Nucleus accumbens (tissue), 56 donors: Measurements from ENCODE around the gene ADAMTS6.
"Not testable (repeated sequence)": the region's sequence is repeated elsewhere in the genome, so short reads cannot be mapped to it uniquely, and the experiment has no call there.

Source experiments
- DNase-seq, 56 donors: peaks; one replicate each; lab custom pipeline; 2025; lab: John Stamatoyannopoulos, UW

ADAMTS6 gene

GRCh38 chr5:65481635-65482295, at the start of gene ADAMTS6:
Gene ADAMTS6, minus strand, starts transcription at chr5:65481920. Its CDS starts 8,247 bp downstream, at chr5:65473673.
- DNase-seq, result peak in 55 of 56 donors; percentile 14 to 86 (median 69)

GRCh38 chr5:65530904-65531303, 49.2 kb upstream of the ADAMTS6 start:
- no peak for DNase-seq

GRCh38 chr5:65525726-65526125, 44.0 kb upstream of the ADAMTS6 start:
- DNase-seq, result no peak

- no peak for DNase-seq
Measured at GRCh38 chr5:65512170-65512937, 30.6 kb upstream of the ADAMTS6 start.

- no peak for DNase-seq
Measured at GRCh38 chr5:65508978-65509377, 27.3 kb upstream of the ADAMTS6 start.

GRCh38 chr5:65506961-65507360, 25.2 kb upstream of the ADAMTS6 start:
- no peak for DNase-seq

GRCh38 chr5:65489119-65489518, 7.4 kb upstream of the ADAMTS6 start:
- no peak for DNase-seq

GRCh38 chr5:65488038-65488687, 6.4 kb upstream of the ADAMTS6 start:
- not testable (repeated sequence) for DNase-seq

GRCh38 chr5:65486803-65487202, 5.1 kb upstream of the ADAMTS6 start:
- not testable (repeated sequence) for DNase-seq

- no peak for DNase-seq
Measured at GRCh38 chr5:65485405-65485804, 3.7 kb upstream of the ADAMTS6 start.

GRCh38 chr5:65483546-65484346, 2.0 kb upstream of the ADAMTS6 start:
- no peak for DNase-seq

GRCh38 chr5:65482736-65483545, 1.2 kb upstream of the ADAMTS6 start:
- DNase-seq, result peak in 20 of 56 donors; percentile 1 to 62 (median 10)

GRCh38 chr5:65482296-65482735, 596 bp upstream of the ADAMTS6 start:
- no peak for DNase-seq

- DNase-seq, result no peak
Measured at GRCh38 chr5:65481171-65481581, 544 bp downstream of the ADAMTS6 start.

GRCh38 chr5:65480306-65480865, 1.3 kb downstream of the ADAMTS6 start:
- DNase-seq, result peak in 31 of 56 donors; percentile 1 to 67 (median 16)

GRCh38 chr5:65479527-65479926, 2.2 kb downstream of the ADAMTS6 start:
- no peak for DNase-seq

GRCh38 chr5:65478336-65478735, 3.4 kb downstream of the ADAMTS6 start:
- no peak for DNase-seq

- DNase-seq, result no peak
Measured at GRCh38 chr5:65475895-65476294, 5.8 kb downstream of the ADAMTS6 start.

GRCh38 chr5:65475336-65475735, 6.4 kb downstream of the ADAMTS6 start:
- no peak for DNase-seq
